ENCODE results near the gene ASB5. TPM values are rescaled to one million over a fixed set of nuclear protein-coding genes. Genes with fewer than 3 reads are reported as not detected.

ASB5 gene
- total and polyA plus RNA-seq, 9 of the 15 experiments (the other 6 are each of a cell fraction or from before 2014, with no cell fraction given), result not detected

DNA sequence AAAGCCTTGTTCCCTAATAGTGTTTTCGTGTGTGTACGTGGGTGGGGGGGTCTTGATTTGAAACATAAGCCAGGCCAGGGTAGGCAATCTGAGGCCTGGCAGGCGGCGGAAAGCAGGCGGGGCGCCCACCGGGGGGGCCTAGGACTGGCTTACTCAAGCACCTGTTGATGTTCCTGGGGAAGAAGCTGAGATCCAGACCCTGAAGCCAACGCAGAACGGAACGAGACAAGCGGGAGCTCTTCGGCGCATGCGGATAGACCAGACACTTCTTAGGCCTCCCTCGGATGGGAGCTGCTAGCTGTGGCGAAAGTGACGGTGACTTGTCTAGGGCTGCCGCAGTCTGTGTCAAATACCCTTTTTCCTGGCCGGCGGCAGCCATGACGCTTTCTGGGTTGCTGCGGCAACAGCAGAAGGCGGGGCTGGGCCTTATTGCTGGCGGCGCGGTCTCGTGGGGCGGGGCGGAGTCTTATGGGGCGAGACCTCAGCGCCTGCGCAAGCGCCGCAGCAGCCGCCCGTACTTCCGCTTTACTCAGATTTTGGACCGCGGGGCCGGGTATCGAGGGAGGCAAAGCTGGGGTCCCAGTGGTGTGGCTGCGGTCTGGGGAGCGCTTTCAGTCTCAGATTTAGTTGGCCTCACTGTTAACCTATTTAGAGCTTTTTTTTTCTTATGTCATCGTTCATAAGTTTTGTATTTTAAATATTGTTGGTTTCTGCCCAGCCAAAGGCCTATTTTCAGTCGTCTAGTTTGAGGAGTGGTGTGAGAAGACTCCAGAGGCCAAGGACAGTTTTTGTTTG lies 73.6 kb downstream of the ASB5 start, which contains the start of gene SPATA4 (continued):
- no peak for TF ChIP-seq CHCHD3 (CRISPR knock-in tag; IDR thresholded peaks at IDR 0.05)
- peak; percentile 82 for TF ChIP-seq CXXC5 (CRISPR knock-in tag; IDR thresholded peaks at IDR 0.05)
- TF ChIP-seq ELF1 (tag; IDR thresholded peaks at IDR 0.05), result peak; percentile 80
- TF ChIP-seq MAZ (CRISPR knock-in tag; conservative IDR thresholded peaks at IDR 0.05 in 1 of 2, IDR thresholded peaks at IDR 0.05 in 1 of 2), result peak in 1 of 2 experiments; percentile 68; a peak in 2 of 4 replicates
- TF ChIP-seq SNIP1 (IDR thresholded peaks at IDR 0.05; ENCODE audit: low read depth), result no peak
- TF ChIP-seq CSDE1 (IDR thresholded peaks at IDR 0.05), result peak in 1 of 2 experiments; percentile 61; a peak in 1 of 4 replicates
- TF ChIP-seq MGA (IDR thresholded peaks at IDR 0.05), result peak; percentile 51
- TF ChIP-seq, protein P1, sequence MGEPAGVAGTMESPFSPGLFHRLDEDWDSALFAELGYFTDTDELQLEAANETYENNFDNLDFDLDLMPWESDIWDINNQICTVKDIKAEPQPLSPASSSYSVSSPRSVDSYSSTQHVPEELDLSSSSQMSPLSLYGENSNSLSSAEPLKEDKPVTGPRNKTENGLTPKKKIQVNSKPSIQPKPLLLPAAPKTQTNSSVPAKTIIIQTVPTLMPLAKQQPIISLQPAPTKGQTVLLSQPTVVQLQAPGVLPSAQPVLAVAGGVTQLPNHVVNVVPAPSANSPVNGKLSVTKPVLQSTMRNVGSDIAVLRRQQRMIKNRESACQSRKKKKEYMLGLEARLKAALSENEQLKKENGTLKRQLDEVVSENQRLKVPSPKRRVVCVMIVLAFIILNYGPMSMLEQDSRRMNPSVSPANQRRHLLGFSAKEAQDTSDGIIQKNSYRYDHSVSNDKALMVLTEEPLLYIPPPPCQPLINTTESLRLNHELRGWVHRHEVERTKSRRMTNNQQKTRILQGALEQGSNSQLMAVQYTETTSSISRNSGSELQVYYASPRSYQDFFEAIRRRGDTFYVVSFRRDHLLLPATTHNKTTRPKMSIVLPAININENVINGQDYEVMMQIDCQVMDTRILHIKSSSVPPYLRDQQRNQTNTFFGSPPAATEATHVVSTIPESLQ (CRISPR knock-in tag; IDR thresholded peaks at IDR 0.05), result no peak
- no peak for TF ChIP-seq CTBP1 (IDR thresholded peaks at IDR 0.05; ENCODE audit: borderline replicate concordance)
- TF ChIP-seq, protein P2, sequence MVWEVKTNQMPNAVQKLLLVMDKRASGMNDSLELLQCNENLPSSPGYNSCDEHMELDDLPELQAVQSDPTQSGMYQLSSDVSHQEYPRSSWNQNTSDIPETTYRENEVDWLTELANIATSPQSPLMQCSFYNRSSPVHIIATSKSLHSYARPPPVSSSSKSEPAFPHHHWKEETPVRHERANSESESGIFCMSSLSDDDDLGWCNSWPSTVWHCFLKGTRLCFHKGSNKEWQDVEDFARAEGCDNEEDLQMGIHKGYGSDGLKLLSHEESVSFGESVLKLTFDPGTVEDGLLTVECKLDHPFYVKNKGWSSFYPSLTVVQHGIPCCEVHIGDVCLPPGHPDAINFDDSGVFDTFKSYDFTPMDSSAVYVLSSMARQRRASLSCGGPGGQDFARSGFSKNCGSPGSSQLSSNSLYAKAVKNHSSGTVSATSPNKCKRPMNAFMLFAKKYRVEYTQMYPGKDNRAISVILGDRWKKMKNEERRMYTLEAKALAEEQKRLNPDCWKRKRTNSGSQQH (CRISPR knock-in tag; IDR thresholded peaks at IDR 0.05), result no peak
- TF ChIP-seq PURB (CRISPR knock-in tag; IDR thresholded peaks at IDR 0.05; ENCODE audit: low read depth), result no peak
- TF ChIP-seq GABPA (tag; conservative IDR thresholded peaks at IDR 0.05; ENCODE audit: low read depth), result peak; percentile 73
